T-helper 2 cell treated with Interferon-gamma antibody and Interleukin-4, amounts not matched to agents 100 ng/mL and 5 ng/mL, for 36 hours (primary cell): Measurements from ENCODE around the gene STARD13. TPM values are rescaled to one million over a fixed set of nuclear protein-coding genes. Genes with fewer than 3 reads are reported as not detected.

Experiments
- intact Hi-C: fragments of 100-400 bp; cut with micrococcal nuclease; formaldehyde crosslinking; loops from one replicate; pipeline ENCODE4 v1.15.1; 2023
- total RNA-seq: library from RNA; stranded (reverse); gene quantifications from 2 replicates; pipeline ENCODE4 v1.2.3, GENCODE V29; 2022

Gene STARD13
- total RNA-seq, 1 donor from 2014 or later, result 0.34 TPM

DNA sequence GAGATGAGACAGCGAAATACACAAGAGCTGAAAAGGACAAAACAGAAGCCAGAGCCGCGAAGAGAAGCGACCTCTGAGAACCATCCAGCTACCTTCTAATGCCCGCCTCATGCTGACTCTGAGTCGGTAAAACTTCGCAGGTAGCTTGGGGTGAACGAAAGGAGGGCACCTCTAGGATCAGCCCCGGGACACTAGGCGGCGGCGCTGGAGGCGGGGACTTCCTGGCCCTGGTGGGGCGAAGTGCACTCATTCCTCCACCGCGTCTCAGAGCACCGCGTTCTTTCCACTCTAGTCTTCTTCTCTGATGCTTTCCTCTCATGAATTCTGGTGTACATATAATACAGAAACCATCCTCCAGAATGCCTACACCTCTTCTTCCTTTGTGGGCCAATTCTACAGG is 219.2 kb downstream of the STARD13 start:
- intact Hi-C loops, result no loop called here

DNA sequence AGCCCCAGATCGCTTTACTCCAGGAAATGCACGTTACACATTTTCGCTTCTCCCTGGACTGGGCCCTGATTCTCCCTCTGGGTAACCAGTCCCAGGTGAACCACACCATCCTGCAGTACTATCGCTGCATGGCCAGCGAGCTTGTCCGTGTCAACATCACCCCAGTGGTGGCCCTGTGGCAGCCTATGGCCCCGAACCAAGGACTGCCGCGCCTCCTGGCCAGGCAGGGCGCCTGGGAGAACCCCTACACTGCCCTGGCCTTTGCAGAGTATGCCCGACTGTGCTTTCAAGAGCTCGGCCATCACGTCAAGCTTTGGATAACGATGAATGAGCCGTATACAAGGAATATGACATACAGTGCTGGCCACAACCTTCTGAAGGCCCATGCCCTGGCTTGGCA is 224.7 kb downstream of the STARD13 start:
- intact Hi-C loops, result no loop called here

DNA sequence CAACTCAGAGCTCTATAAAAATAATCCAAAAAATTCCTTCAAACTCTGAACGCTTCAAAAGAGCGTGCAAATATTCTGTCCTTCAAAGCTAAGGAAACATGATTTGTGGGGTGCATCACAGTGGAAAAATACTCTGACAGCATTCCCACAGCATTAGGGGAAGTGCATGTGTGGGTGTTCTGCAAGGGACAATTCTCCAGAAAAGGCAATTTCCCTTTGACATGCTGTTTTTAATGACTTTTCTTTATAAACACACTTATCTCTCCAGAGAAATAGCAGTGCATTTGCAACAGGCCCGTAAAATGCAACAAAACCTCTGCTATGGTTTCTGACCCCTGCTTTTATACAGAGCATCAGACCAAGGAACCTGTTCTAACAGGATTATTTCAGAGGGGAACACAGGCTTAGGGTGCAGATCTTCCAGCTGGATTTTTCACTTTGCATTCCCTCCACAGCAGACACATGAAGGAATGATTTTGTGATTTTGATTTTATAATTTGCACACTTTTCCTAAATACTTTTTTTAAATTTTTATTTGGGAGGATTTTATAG is 226.7 kb downstream of the STARD13 start:
- intact Hi-C loops, result no loop called here

DNA sequence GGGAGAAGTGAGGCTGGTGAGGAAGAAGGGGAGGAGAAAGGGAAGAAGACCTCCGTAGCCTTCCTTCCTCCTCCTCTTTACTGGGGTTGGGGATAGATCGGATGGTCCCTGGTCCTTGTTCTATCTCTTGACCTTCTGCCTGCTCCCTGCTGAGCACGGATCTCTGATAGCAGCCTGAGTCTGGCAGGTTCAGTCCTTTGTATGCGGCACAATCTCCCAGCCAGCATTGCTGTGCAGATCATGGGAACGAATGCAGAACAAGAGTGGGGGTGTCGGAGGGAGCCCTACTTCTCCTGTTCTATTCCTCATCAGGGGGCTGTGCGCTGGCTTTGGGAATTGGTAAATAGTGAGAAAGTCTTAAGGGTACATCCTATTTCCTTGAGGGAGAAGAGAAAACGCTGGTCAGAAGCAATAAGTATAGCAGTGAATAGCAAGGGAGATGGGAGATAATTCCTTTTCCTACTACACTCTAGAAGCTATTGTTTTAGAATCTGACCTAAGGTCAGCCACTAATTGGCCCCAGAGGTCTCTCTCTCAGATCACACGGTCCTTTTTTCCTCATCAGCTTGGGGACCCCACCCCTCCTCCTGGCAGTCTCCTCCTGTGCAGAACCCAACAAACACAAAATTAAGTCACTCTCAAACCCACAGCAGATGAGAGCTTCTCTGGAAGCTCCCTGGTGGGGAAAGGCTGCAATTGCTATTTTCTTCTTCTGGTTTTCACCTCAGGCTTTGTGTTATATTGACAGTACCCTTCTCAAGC is 228.4 kb downstream of the STARD13 start:
- intact Hi-C loops, result no loop called here

DNA sequence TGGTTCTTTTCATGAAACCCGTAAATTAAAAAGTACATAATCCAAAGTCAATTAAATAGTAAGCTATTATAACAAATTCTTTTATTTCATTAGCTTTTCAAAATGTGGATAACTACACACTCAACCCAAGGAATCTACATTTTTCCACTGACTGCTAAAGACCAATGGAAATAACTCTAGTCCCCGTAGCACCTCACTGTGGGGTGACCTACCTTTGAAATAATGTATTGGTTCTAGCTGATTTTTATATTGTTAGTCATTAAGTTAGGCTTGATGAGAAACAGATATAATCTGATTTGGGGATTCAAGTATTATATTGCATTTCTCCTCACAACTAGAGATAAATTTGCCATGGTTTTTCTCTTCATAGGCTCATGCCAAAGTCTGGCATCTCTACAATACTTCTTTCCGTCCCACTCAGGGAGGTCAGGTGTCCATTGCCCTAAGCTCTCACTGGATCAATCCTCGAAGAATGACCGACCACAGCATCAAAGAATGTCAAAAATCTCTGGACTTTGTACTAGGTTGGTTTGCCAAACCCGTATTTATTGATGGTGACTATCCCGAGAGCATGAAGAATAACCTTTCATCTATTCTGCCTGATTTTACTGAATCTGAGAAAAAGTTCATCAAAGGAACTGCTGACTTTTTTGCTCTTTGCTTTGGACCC is 232.0 kb downstream of the STARD13 start:
- intact Hi-C loops, result no loop called here
